Peyer's patch (tissue), 4 donors: ENCODE results near the gene HSD11B1L.

Experiments used
- POLR2A ChIP-seq, 2 donors: fragments of 450-650 bp; IDR thresholded peaks; one replicate each; pipeline ENCODE4 v1.5.1; 2017; ENCODE audit warnings: antibody characterized with exemption in 2 of 2, mild to moderate bottlenecking in 2 of 2, moderate library complexity in 2 of 2
- TF ChIP-seq, protein P1 (sequence below), 6 experiments: fragments of 450-650 bp in 4 of 6; fragments of 200-600 bp in 2 of 6; sonication (generic) in 1 of 6; IDR thresholded peaks; one replicate each; pipeline ENCODE4 v1.5.1; 2017 to 2019; ENCODE audit warnings: antibody characterized with exemption in 6 of 6, mild to moderate bottlenecking in 3 of 6, moderate library complexity in 1 of 6

DNA sequence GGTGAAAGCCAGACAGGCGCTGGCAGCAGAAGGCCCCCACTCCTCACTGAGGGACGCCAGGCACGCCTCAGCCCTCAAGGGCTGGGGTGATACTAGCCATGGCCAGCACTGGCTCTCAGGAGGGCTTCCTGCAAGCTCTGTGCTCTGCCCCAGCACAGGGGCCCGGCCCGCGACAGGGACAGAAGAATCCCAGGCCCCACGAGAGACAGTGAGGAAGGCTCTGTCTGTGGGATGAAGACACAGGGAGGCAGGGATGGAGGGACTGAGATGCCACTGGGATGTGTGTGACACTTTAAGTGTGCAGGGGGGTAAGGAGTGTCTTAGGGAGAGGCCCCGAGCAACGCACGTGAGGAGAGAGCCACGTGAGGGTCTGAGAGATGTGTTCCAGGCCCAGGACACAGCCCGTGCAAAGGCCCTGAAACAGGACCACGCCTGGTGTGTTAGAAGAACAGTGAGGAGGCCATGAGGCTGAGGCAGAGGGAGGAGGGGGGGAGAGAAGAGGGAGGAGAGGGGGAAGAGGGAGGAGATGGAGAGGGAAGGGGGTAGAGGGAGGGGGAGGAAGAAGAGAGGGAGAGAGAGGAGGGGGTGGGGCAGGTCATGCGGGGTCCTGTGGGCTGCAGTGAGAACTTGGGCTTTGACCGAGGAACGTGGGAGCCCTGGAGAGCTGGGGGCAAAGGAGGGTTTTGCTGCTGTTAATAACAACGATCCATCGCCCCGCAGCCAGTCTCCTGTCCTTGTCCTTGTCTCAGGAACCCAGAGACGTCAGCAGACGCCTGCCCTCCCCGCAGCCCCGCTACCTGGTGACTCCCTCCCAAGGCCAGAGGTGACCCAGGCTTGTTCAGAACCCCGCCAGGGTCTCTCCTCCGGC lies 16.4 kb downstream of the HSD11B1L start:
- TF ChIP-seq, protein P1, sequence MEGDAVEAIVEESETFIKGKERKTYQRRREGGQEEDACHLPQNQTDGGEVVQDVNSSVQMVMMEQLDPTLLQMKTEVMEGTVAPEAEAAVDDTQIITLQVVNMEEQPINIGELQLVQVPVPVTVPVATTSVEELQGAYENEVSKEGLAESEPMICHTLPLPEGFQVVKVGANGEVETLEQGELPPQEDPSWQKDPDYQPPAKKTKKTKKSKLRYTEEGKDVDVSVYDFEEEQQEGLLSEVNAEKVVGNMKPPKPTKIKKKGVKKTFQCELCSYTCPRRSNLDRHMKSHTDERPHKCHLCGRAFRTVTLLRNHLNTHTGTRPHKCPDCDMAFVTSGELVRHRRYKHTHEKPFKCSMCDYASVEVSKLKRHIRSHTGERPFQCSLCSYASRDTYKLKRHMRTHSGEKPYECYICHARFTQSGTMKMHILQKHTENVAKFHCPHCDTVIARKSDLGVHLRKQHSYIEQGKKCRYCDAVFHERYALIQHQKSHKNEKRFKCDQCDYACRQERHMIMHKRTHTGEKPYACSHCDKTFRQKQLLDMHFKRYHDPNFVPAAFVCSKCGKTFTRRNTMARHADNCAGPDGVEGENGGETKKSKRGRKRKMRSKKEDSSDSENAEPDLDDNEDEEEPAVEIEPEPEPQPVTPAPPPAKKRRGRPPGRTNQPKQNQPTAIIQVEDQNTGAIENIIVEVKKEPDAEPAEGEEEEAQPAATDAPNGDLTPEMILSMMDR (IDR thresholded peaks at IDR 0.05) = no peak
- no peak for TF ChIP-seq POLR2A (IDR thresholded peaks at IDR 0.05)
